ENCODE measurements around the gene IQCF5. TPM values are rescaled to one million over a fixed set of nuclear protein-coding genes. Genes with fewer than 3 reads are reported as not detected.
A peak's percentile ranks its signal among the peaks of the same experiment; 100 is the strongest.
"Not testable (repeated sequence)": the region's sequence is repeated elsewhere in the genome, so short reads cannot be mapped to it uniquely, and the experiment has no call there.

IQCF5 gene
- total RNA-seq, 4 donors from 2014 or later: not detected

DNA sequence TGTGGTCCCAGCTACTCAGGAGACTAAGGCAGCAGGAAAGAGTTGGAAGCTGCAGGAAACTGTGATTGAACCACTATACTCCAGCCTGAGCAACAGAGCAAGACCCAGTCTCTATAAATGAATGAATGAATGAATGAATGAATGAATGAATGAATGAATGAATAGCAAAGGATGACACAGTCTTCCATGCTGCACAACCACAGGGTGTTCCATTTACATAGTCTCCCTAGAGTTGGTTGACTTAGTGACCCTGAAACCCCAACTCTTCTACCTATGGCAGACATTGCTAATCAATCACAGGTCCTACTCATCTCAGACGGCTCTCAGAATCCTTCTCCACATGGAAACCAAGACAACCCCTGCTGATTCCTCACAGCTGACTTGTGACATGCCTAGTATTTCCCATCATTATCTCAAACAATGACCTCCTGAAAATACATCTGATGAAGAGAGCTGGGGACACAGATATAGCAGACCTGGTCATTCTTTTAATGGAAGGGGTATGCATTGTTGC is 2.1 kb downstream of the IQCF5 start:
- DNase-seq (ENCODE audit: extremely low spot score): peak; percentile 37
- 47% methylated on average over 1 of the region's 1 CpG for WGBS
- H3K4me1 ChIP-seq: no peaks in the 10 kb centered on the region
- H3K27me3 ChIP-seq: peaks cover 0 to 8% (median 0%) of the 10 kb centered on the region in 4 donors
- intact Hi-C loops (cut with DNase I): no loop called here
- H3K27ac ChIP-seq (replicated peaks in 1 of 4): no peak overlapping the region
- H3K4me3 ChIP-seq: no peak overlapping the region
- H3K9me3 ChIP-seq: no peaks in the 10 kb centered on the region
- TF ChIP-seq POLR2A (IDR thresholded peaks at IDR 0.05; ENCODE audit: low read depth) (no peak), POLR2AphosphoS5 (IDR thresholded peaks at IDR 0.05) (no peak), EP300 (IDR thresholded peaks at IDR 0.05) (no peak)
- TF ChIP-seq, protein P1, sequence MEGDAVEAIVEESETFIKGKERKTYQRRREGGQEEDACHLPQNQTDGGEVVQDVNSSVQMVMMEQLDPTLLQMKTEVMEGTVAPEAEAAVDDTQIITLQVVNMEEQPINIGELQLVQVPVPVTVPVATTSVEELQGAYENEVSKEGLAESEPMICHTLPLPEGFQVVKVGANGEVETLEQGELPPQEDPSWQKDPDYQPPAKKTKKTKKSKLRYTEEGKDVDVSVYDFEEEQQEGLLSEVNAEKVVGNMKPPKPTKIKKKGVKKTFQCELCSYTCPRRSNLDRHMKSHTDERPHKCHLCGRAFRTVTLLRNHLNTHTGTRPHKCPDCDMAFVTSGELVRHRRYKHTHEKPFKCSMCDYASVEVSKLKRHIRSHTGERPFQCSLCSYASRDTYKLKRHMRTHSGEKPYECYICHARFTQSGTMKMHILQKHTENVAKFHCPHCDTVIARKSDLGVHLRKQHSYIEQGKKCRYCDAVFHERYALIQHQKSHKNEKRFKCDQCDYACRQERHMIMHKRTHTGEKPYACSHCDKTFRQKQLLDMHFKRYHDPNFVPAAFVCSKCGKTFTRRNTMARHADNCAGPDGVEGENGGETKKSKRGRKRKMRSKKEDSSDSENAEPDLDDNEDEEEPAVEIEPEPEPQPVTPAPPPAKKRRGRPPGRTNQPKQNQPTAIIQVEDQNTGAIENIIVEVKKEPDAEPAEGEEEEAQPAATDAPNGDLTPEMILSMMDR (IDR thresholded peaks at IDR 0.05): no peak
- H3K36me3 ChIP-seq: no peaks in the 10 kb centered on the region

- WGBS: 35% methylated on average over 2 of the region's 2 CpGs
- TF ChIP-seq EP300 (IDR thresholded peaks at IDR 0.05) (no peak), POLR2AphosphoS5 (IDR thresholded peaks at IDR 0.05) (no peak), POLR2A (IDR thresholded peaks at IDR 0.05; ENCODE audit: low read depth) (no peak)
- TF ChIP-seq, protein P1 (IDR thresholded peaks at IDR 0.05): no peak
- no peaks in the 10 kb centered on the region for H3K36me3 ChIP-seq
- DNase-seq (ENCODE audit: extremely low spot score): peak; percentile 17
- peaks cover 0 to 2% (median 0%) of the 10 kb centered on the region in 4 donors for H3K27me3 ChIP-seq
- intact Hi-C loops (cut with DNase I): no loop called here
- H3K9me3 ChIP-seq: no peaks in the 10 kb centered on the region
- no peaks in the 10 kb centered on the region for H3K4me1 ChIP-seq
- H3K27ac ChIP-seq (replicated peaks in 1 of 4): no peak overlapping the region
- H3K4me3 ChIP-seq: no peak overlapping the region
Observed at GRCh38 chr3:51869304-51869703, 6.1 kb downstream of the IQCF5 start.

DNA sequence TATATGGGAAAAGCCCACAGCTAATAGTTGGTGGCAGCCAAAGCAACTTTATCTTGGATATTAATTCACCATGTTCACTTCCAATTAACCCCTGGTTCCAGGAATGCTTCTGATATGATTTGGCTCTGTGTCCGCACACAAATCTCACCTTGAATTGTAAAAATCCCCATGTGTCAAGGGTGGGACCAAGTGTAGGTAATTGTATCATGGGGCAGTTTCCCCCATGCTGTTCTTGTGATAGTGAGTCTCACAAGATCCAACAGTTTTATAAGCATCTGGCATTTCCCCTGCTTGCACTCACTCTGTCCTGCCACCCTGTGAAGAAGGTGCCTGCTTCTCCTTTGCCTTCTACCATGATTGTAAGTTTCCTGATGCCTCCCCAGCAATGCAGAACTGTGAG is 6.5 kb downstream of the IQCF5 start:
- WGBS: 100% methylated on average over 1 of the region's 1 CpG
- H3K27ac ChIP-seq (replicated peaks in 1 of 4); H3K4me3 ChIP-seq; intact Hi-C loops (cut with DNase I); H3K36me3 ChIP-seq; H3K9me3 ChIP-seq; H3K4me1 ChIP-seq; H3K27me3 ChIP-seq; DNase-seq (ENCODE audit: extremely low spot score): not testable (repeated sequence)

DNA sequence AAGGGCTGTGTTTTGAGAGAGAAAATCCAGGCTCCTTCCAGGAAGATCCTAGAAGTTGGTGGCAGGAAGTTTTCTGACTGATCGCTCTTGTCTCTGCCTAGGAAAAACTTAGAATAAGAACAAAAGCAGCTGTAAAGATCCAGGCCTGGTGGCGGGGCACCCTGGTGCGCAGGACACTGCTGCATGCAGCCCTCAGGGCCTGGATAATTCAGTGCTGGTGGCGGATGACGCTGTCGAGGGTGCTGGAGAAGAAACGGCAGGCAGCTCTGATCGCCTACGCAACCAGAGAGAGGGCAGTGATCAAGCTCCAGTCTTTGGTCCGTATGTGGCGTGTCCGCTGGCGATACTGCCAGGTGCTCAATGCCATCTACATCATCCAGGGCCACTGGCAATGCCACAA is 12.5 kb downstream of the IQCF5 start:
- H3K9me3 ChIP-seq: no peaks in the 10 kb centered on the region
- TF ChIP-seq POLR2AphosphoS5 (IDR thresholded peaks at IDR 0.05): no peak
- no peak for TF ChIP-seq POLR2A (IDR thresholded peaks at IDR 0.05; ENCODE audit: low read depth)
- no peak for TF ChIP-seq EP300 (IDR thresholded peaks at IDR 0.05)
- TF ChIP-seq, protein P1 (IDR thresholded peaks at IDR 0.05): no peak
- intact Hi-C loops (cut with DNase I): no loop called here
- H3K4me3 ChIP-seq: no peak overlapping the region
- H3K36me3 ChIP-seq: no peaks in the 10 kb centered on the region
- H3K27me3 ChIP-seq: peaks cover 0 to 3% (median 0%) of the 10 kb centered on the region in 4 donors
- WGBS: 79% methylated on average over 12 of the region's 13 CpGs
- no peak overlapping the region for H3K27ac ChIP-seq (replicated peaks in 1 of 4)
- H3K4me1 ChIP-seq: no peaks in the 10 kb centered on the region
- DNase-seq (ENCODE audit: extremely low spot score): peak; percentile 66

DNA sequence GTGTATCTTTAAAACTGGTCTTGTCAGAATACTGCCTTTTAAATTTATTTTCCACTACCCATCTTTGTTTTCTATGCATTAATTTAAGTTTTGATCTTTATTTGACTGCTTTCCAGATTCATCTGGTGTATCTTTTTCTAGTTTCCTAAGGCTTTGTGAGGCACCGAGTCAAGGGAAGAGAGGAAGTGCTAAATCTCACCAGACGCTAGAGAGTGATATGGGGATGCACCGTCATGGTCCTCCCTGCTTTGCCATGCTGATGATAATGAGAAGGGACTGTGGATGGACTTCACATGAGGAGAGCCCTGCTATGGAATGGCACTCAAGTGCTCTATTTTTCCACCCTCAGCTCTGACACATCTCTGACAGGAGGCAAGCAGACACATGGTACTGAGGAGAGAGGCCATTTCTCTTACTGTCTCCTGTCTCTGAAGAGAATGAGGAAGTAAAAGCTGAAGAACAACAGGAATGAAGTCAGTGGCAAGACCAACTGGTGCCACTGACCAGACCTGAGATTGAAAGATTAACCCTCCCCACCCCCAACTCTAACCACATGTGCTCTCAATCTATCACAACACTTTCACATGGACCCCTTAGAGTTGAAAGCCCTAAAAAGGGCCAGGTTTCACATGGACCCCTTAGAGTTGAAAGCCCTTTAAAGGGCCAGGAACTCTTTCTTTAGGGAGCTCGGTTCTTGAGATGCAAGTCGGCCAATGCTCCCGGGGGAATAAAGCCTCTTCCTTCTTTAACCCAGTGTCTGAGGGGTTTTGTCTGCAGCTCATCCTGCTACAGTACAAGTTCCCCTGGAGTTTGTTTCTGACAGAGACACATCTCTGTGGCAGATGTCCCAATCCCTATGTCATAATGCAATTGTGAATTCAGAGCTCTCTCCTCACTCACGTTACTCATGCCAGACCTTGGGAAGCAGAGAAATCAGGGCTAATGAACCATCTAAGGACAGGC is 14.4 kb downstream of the IQCF5 start, which contains the start of gene IQCF2:
Gene IQCF2, plus strand, starts transcription at position 913 of the 963 bp plus-strand sequence. CDS start 52 bp downstream, outside the sequence.
- H3K36me3 ChIP-seq: no peaks in the 10 kb centered on the region
- H3K27me3 ChIP-seq: peaks cover 0 to 3% (median 0%) of the 10 kb centered on the region in 4 donors
- H3K9me3 ChIP-seq: no peaks in the 10 kb centered on the region
- no peak for TF ChIP-seq POLR2A (IDR thresholded peaks at IDR 0.05; ENCODE audit: low read depth)
- no peak for TF ChIP-seq POLR2AphosphoS5 (IDR thresholded peaks at IDR 0.05)
- WGBS: 69% methylated on average over 4 of the region's 7 CpGs
- no peaks in the 10 kb centered on the region for H3K4me1 ChIP-seq
- no peak within 1 kb of the TSS for H3K27ac ChIP-seq (replicated peaks in 1 of 4)
- H3K4me3 ChIP-seq: no peak within 1 kb of the TSS
- intact Hi-C loops (cut with DNase I): no loop called here
- peak; percentile 87 for DNase-seq (ENCODE audit: extremely low spot score)

GRCh38 chr3:51855411-51855810 is 20.0 kb downstream of the IQCF5 start:
- H3K36me3 ChIP-seq; H3K27ac ChIP-seq (replicated peaks in 1 of 4); intact Hi-C loops (cut with DNase I); H3K27me3 ChIP-seq; H3K9me3 ChIP-seq; H3K4me3 ChIP-seq; DNase-seq (ENCODE audit: extremely low spot score); H3K4me1 ChIP-seq: not testable (repeated sequence)
- 94% methylated on average over 1 of the region's 1 CpG for WGBS

Data from esophagus muscularis mucosa (tissue), 4 donors.